ENCODE results near the gene PCDHA9. TPM values are rescaled to one million over a fixed set of nuclear protein-coding genes. Genes with fewer than 3 reads are reported as not detected.
"Not testable (repeated sequence)": the region's sequence is repeated elsewhere in the genome, so short reads cannot be mapped to it uniquely, and the experiment has no call there.

The PCDHA9 gene
- total RNA-seq, 4 donors from 2014 or later = 0.13 to 0.47 (median 0.23) TPM; not detected in 1

- no peak for ATAC-seq
- no peaks in the 10 kb centered on the region for H3K36me3 ChIP-seq
- peaks cover 0 to 50% (median 0%) of the 10 kb centered on the region in 3 donors for H3K9me3 ChIP-seq
- no peak overlapping the region for H3K4me3 ChIP-seq
- no peaks in the 10 kb centered on the region for H3K4me1 ChIP-seq
- TF ChIP-seq EP300 (IDR thresholded peaks at IDR 0.05) (no peak), POLR2AphosphoS5 (IDR thresholded peaks at IDR 0.05) (no peak), POLR2A (IDR thresholded peaks at IDR 0.05) (no peak), CTCF (IDR thresholded peaks at IDR 0.05) (no peak)
- WGBS, 2 donors (ENCODE audit: low coverage in 1 of 2) = 62% methylated on average over 10 of the region's 103 CpGs; no CpG with 5 or more reads in 1 of the 2 donors
- H3K27me3 ChIP-seq = peaks cover 81% of the 10 kb centered on the region
- no peak overlapping the region for H3K27ac ChIP-seq
Observed at GRCh38 chr5:140835622-140836510, 12.3 kb upstream of the PCDHA9 start.

- no peak for TF ChIP-seq POLR2AphosphoS5 (IDR thresholded peaks at IDR 0.05)
- no peak for TF ChIP-seq CTCF (IDR thresholded peaks at IDR 0.05)
- TF ChIP-seq POLR2A (IDR thresholded peaks at IDR 0.05) = no peak
- TF ChIP-seq EP300 (IDR thresholded peaks at IDR 0.05) = no peak
- no peak for ATAC-seq
- 17 to 32% methylated on average over 11 to 19 of the region's 47 CpGs for whole genome bisulfite sequencing, 2 donors (ENCODE audit: low coverage in 1 of 2)
- H3K4me1 ChIP-seq = no peaks in the 10 kb centered on the region
- H3K27ac ChIP-seq = no peak within 1 kb of the TSS
- H3K9me3 ChIP-seq = peaks cover 0 to 51% (median 0%) of the 10 kb centered on the region in 3 donors
- peaks cover 74% of the 10 kb centered on the region for H3K27me3 ChIP-seq
- H3K4me3 ChIP-seq = no peak within 1 kb of the TSS
- H3K36me3 ChIP-seq = no peaks in the 10 kb centered on the region
Observed at GRCh38 chr5:140840978-140841962, 6.9 kb upstream of the PCDHA9 start, which contains the start of gene PCDHA8. PCDHA8 (plus strand) TSS chr5:140841187; CDS start chr5:140841322, 135 bp downstream.

GRCh38 chr5:140842798-140843733 is 5.1 kb upstream of the PCDHA9 start:
- TF ChIP-seq CTCF (IDR thresholded peaks at IDR 0.05) = no peak
- no peak for TF ChIP-seq EP300 (IDR thresholded peaks at IDR 0.05)
- TF ChIP-seq POLR2A (IDR thresholded peaks at IDR 0.05) = no peak
- TF ChIP-seq POLR2AphosphoS5 (IDR thresholded peaks at IDR 0.05) = no peak
- ATAC-seq = no peak

GRCh38 chr5:140849831-140850634 is 1.9 kb downstream of the PCDHA9 start:
- WGBS, 2 donors (ENCODE audit: low coverage in 1 of 2) = 35% methylated on average over 21 of the region's 101 CpGs; no CpG with 5 or more reads in 1 of the 2 donors
- Histone ChIP-seq H3K27me3 (peaks cover 80% of the 10 kb centered on the region), H3K9me3 (peaks cover 0 to 57% (median 0%) of the 10 kb centered on the region in 3 donors)
- not testable (repeated sequence) for H3K4me3 ChIP-seq, H3K27ac ChIP-seq, ATAC-seq, H3K4me1 ChIP-seq, H3K36me3 ChIP-seq

More at GRCh38 chr5:140842798-140843733, 5.1 kb upstream of the PCDHA9 start:
- H3K36me3 ChIP-seq = no peaks in the 10 kb centered on the region
- no peaks in the 10 kb centered on the region for H3K4me1 ChIP-seq
- H3K9me3 ChIP-seq = peaks cover 0 to 64% (median 0%) of the 10 kb centered on the region in 3 donors
- no peak overlapping the region for H3K27ac ChIP-seq
- peaks cover 83% of the 10 kb centered on the region for H3K27me3 ChIP-seq
- 43 to 67% methylated on average over 1 of the region's 87 CpGs for WGBS, 2 donors (ENCODE audit: low coverage in 1 of 2)
- no peak overlapping the region for H3K4me3 ChIP-seq

Measured in gastroesophageal sphincter (tissue), 4 donors.